Duodenal mucosa (tissue), 2 donors: ENCODE measurements around the gene VRK3.

Source experiments
- H3K27ac ChIP-seq: one replicate; pipeline ENCODE4 v1.7.0; 2013; ENCODE audit warnings: low read depth, low read length
- H3K27me3 ChIP-seq, 2 donors: one replicate each; pipeline ENCODE4 v1.7.0; 2013; ENCODE audit warnings: low read length in 2 of 2, control low read depth in 1 of 2; ENCODE audit not compliant: insufficient read depth in 2 of 2, control insufficient read depth in 1 of 2
- H3K36me3 ChIP-seq, 2 donors: one replicate each; pipeline ENCODE4 v1.7.0; 2013; ENCODE audit warnings: low read length in 2 of 2, control low read depth in 1 of 2; ENCODE audit not compliant: insufficient read depth in 2 of 2, control insufficient read depth in 1 of 2
- H3K4me1 ChIP-seq, 2 donors: one replicate each; pipeline ENCODE4 v1.7.0; 2013; ENCODE audit warnings: low read length in 2 of 2, control low read depth in 1 of 2; ENCODE audit not compliant: insufficient read depth in 2 of 2, control insufficient read depth in 1 of 2
- H3K4me3 ChIP-seq, 2 donors: one replicate each; pipeline ENCODE4 v1.7.0; 2013; ENCODE audit warnings: low read length in 2 of 2, low read depth in 1 of 2
- H3K9ac ChIP-seq, 2 donors: one replicate each; pipeline ENCODE4 v1.7.0; 2013; ENCODE audit warnings: low read length in 2 of 2, low read depth in 1 of 2
- H3K9me3 ChIP-seq, 2 donors: one replicate each; pipeline ENCODE4 v1.7.0; 2013; ENCODE audit warnings: low read length in 2 of 2, control low read depth in 1 of 2; ENCODE audit not compliant: control insufficient read depth in 1 of 2

Gene VRK3

DNA sequence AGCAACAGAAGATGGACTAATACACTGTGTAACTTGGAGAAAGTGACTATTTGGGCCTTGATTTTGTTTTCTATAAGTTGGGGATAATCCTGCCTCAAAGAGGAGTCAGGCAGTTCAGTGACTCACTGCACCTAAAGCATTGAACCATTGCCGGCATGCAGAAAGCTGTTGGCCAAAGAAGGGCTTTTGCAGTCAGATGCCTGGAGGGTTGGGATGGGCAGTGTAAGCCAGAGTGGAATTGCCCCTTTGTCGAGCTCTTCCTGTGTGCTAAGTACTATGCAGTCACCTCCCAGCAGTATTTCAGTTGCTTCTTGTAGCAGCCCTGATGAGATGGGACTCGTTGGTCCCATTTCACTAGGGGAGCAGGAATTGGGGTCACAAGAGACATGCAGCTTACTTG, 11.7 kb upstream of the VRK3 start:
- Histone ChIP-seq H3K9ac (no peak overlapping the region), H3K9me3 (no peaks in the 10 kb centered on the region), H3K27me3 (no peaks in the 10 kb centered on the region), H3K27ac (no peak overlapping the region), H3K36me3 (peaks cover 42 to 81% of the 10 kb centered on the region in 2 donors), H3K4me3 (no peak overlapping the region), H3K4me1 (no peaks in the 10 kb centered on the region)

DNA sequence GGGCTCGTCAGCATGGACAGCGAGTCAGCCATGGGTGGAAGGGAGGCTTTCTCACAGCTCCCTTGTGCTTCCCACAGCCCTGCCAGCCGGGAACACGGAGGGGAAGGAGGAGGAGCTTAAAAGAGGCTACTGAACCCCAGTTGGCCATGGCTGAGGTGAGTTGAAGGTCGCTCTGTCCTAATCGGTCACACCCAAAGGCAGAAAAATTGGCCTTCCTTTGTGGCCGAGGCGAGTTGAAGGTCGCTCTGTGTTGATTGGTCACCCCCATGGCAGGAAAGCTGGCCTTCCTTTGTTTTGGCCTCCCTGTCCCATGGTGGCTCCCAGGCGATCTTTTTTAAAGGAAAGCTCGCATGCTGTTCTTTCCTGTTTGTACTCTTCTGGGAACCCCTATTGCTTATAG, 5.8 kb upstream of the VRK3 start:
- Histone ChIP-seq H3K4me1 (peaks cover 6 to 10% of the 10 kb centered on the region in 2 donors), H3K27me3 (no peaks in the 10 kb centered on the region), H3K9ac (no peak overlapping the region), H3K36me3 (peaks cover 16 to 55% of the 10 kb centered on the region in 2 donors), H3K9me3 (no peaks in the 10 kb centered on the region), H3K27ac (no peak overlapping the region), H3K4me3 (no peak overlapping the region)

DNA sequence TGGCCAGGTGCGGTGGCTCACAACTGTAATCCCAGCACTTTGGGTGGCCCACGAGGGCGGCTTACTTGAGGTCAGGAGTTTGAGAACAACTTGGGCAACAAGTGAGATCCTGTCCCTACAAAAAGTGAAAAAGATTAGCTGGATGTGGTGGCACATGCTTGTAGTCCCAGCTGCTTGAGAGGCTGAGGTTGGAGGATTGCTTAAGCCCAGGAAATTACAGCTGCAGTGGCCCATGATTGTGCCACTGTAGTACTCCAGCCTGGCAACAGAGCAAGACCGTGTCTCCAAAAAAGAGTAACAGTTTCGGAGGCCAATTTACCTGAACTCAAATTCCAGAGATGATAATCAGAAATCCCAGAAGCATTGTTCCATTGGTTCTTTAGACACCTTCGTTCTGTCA, 5.1 kb upstream of the VRK3 start:
- H3K4me3 ChIP-seq: no peak overlapping the region
- peaks cover 6 to 10% of the 10 kb centered on the region in 2 donors for H3K4me1 ChIP-seq
- no peak overlapping the region for H3K9ac ChIP-seq
- no peaks in the 10 kb centered on the region for H3K9me3 ChIP-seq
- H3K27ac ChIP-seq: no peak overlapping the region
- peaks cover 16 to 51% of the 10 kb centered on the region in 2 donors for H3K36me3 ChIP-seq
- H3K27me3 ChIP-seq: no peaks in the 10 kb centered on the region

DNA sequence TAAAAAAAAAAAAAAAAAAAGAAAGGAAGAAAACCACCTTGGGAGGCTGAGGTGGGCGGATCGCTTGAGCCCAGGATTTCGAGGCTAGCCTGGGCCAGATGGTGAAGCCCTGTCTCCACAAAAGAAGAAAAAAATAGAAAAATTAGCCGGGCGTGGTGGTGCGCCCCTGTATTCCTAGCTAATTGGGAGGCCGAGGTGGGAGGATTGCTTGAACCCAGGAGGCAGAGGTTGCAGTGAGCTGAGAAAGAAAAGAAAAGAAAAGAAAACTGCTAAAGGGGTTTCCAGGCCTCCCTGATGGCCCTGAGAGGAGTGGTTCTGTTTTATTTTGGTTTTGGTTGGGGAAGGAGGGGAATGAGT, 1.4 kb upstream of the VRK3 start:
- Histone ChIP-seq H3K27me3 (no peaks in the 10 kb centered on the region), H3K9me3 (no peaks in the 10 kb centered on the region), H3K4me3 (peak overlapping the region in 1 of 2 donors; percentile 98), H3K27ac (no peak overlapping the region), H3K4me1 (peaks cover 21 to 31% of the 10 kb centered on the region in 2 donors), H3K36me3 (peaks cover 6 to 26% of the 10 kb centered on the region in 2 donors), H3K9ac (no peak overlapping the region)

DNA sequence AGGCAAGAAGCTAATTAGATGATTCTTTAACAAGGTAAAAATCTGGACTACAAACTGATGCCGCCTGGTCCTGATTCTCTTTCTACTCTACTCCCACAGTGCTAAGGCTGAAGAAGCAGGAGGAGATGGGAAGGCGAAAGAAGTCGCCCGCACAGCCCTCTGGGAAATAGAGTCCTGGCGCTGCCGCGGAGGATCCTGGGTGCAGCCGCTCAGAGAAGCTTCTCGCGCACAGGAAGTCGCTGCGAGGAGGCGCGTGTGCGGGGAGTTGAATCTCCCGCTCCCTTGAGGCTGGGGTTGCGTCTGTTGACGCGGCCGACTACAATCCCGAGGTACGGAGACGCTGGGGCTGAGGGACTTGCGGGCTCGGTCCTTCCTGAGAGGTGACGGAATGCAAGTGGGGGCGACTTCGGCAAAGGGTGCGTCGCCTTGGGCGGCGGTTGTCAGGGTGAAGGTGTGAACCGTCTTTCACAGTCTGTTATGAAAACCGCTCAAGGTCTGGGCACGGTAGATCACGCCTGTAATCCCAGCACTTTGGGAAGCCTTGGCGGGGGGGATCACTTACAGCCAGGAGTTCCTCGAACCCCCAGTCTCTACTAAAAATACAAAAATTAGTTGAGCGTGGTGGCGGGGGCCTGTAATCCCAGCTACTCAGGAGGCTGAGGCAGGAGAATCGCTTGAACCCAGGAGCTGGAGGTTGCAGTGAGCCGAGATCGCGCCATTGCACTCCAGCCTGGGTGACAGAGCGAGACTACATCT, 800 bp upstream of the VRK3 start, which contains the start of gene ZNF473:
Gene ZNF473 (plus strand): TSS at position 212 of the 756 bp plus-strand sequence. CDS start 5,078 bp downstream, outside the sequence.
- H3K9me3 ChIP-seq: no peaks in the 10 kb centered on the region
- peaks cover under 1 to 23% of the 10 kb centered on the region in 2 donors for H3K36me3 ChIP-seq
- peaks cover 21 to 34% of the 10 kb centered on the region in 2 donors for H3K4me1 ChIP-seq
- H3K4me3 ChIP-seq: peak within 1 kb of the TSS; percentile 81 to 98
- H3K27me3 ChIP-seq: no peaks in the 10 kb centered on the region
- peak within 1 kb of the TSS; percentile 93 for H3K27ac ChIP-seq
- peak within 1 kb of the TSS; percentile 94 to 97 for H3K9ac ChIP-seq

DNA sequence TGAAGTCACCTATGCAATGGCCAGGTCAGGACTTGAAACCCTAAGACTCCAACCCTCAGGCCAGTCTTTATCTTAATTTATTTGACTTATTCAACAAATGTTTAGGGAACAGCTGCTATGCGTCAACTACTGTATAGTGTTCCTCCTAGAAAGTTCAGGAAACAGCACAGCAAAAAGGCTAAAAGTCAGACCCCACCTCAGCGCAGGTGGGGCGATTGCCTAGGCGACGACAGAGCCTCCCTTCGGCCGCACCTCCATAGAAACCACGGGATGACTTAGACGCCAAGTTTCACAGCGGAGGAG, 502 bp downstream of the VRK3 start:
- Histone ChIP-seq H3K9ac (peak overlapping the region; percentile 94 to 97), H3K36me3 (peaks cover 0 to 17% of the 10 kb centered on the region in 2 donors), H3K27me3 (no peaks in the 10 kb centered on the region), H3K27ac (peak overlapping the region; percentile 93), H3K4me3 (peak overlapping the region; percentile 81 to 98), H3K4me1 (peaks cover 21 to 38% of the 10 kb centered on the region in 2 donors), H3K9me3 (no peaks in the 10 kb centered on the region)

DNA sequence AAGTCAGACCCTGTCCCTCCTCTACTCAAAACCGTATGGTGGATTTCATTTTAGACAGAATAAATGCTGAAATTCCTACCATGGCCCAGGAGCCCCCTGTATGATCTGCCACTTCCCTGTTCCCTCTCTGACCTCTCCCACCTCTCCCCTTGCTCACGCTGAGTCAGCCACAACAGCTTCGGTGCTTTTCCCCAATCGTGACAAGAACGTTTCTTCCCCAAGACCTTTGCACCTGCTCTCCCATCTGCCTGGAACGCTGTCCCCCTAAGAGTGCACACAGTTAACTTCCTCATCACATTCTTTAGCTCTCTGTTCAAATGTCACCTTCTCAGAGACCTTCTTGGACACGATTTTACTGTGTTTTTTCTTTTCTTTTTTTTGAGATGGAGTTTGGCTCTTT, 2.3 kb downstream of the VRK3 start:
- Histone ChIP-seq H3K9ac (no peak overlapping the region), H3K4me1 (peaks cover 21 to 38% of the 10 kb centered on the region in 2 donors), H3K27me3 (no peaks in the 10 kb centered on the region), H3K36me3 (peaks cover 0 to 20% of the 10 kb centered on the region in 2 donors), H3K9me3 (no peaks in the 10 kb centered on the region), H3K4me3 (no peak overlapping the region), H3K27ac (no peak overlapping the region)

DNA sequence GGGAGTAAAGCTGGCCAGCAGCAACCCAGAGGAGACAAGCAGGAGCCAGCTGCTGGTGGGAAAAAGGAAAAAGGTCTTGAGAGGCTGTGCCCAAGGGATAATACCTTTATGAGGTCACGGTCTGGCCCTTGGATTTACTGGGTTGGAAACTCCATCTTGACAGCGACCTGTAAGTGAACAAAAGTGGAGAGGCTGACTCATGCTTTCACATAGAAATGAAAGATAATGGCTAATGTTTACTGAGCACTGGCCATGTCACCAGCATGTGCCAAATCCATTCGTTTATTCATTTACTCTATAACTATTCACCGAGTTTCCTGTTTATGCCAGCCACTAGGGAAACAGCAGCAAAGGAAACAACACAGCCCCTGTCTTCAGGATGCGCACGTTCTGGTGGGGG, 4.7 kb downstream of the VRK3 start:
- H3K4me1 ChIP-seq: peaks cover 16 to 28% of the 10 kb centered on the region in 2 donors
- H3K36me3 ChIP-seq: peaks cover 8 to 37% of the 10 kb centered on the region in 2 donors
- H3K27me3 ChIP-seq: no peaks in the 10 kb centered on the region
- no peaks in the 10 kb centered on the region for H3K9me3 ChIP-seq
- H3K9ac ChIP-seq: no peak overlapping the region
- no peak overlapping the region for H3K4me3 ChIP-seq
- H3K27ac ChIP-seq: no peak overlapping the region

DNA sequence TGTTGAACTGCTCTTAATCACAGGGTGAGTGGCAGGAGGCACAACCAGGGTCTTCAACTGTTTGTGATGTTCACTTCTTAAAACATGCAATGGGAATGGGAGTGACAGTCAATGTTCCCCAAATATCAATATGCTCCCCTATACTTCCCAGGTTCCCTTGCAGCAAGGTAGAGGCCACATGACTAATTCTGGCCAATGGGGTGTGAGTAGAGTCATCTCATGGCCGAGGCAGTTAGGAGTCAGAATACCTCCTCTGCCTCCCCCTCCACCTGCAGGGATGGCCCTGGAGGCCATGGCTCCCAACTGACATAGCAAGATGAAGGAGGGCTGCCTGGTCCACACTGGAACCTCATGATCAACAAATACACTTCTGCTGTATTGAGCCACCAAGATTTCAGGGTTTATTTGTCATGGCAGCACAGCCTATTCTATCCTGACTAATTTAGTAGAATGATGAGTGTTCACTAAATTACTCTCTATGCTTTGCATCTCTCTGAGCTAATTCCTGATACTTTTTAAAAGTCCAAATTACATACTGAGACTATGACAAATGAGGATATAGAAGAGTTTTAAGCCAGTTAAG, 8.9 kb downstream of the VRK3 start:
- H3K9ac ChIP-seq: no peak overlapping the region
- no peaks in the 10 kb centered on the region for H3K27me3 ChIP-seq
- peaks cover 0 to 7% of the 10 kb centered on the region in 2 donors for H3K4me1 ChIP-seq
- H3K27ac ChIP-seq: no peak overlapping the region
- H3K9me3 ChIP-seq: no peaks in the 10 kb centered on the region
- peaks cover 23 to 55% of the 10 kb centered on the region in 2 donors for H3K36me3 ChIP-seq
- no peak overlapping the region for H3K4me3 ChIP-seq

DNA sequence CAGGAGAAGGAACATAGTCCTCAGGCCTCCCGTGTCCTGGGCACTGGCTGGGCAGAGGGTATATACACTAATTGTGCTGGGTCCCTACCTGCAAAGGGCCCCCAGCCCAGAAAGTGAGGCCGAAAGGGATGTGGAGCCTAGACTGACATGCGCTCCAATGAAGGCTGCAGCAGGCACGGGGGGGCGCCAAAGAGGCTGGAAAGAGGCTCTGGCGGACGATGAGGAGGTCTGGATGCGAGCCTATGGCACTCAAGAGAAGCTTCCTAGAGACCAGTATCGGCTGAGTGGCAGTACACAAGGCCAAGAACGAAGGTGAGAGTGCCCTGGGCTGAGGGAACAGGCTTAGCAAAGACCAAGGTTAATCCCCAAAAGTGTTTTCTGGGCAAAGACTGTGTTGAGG, 16.6 kb downstream of the VRK3 start:
- H3K27ac ChIP-seq: no peak overlapping the region
- no peaks in the 10 kb centered on the region for H3K27me3 ChIP-seq
- H3K4me1 ChIP-seq: peaks cover 0 to 6% of the 10 kb centered on the region in 2 donors
- H3K9me3 ChIP-seq: no peaks in the 10 kb centered on the region
- H3K4me3 ChIP-seq: no peak overlapping the region
- H3K36me3 ChIP-seq: peaks cover 31 to 56% of the 10 kb centered on the region in 2 donors
- H3K9ac ChIP-seq: no peak overlapping the region
